GM12801 (cell line): ENCODE measurements around the gene SNED1.

Source experiments
- TF ChIP-seq, protein P1 (sequence below): IDR thresholded peaks from one replicate; pipeline ENCODE4 v1.5.1; 2011; ENCODE audit warnings: control low read depth; ENCODE audit not compliant: insufficient read length; ENCODE audit errors: extremely low read depth

SNED1 gene

DNA sequence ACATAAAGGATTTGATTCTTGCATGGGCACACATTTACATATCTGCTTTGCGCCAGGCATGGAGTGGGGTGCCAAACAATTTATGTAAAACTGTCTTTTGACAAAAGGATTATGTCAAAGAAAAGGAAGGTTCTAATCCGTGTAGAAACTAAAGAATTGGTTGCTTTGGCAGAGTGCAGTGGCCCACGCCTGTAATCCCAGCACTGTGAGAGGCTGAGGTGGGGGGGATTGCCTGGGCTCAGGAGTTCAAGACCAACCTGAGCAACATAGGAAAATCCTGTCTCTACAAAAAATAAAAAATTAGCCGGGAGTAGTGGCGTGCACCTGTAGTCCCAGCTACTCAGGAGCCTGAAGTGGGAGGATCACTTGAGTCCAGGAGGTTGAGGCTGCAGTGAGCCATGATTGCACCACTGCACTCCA is 104.8 kb downstream of the SNED1 start:
- TF ChIP-seq, protein P1, sequence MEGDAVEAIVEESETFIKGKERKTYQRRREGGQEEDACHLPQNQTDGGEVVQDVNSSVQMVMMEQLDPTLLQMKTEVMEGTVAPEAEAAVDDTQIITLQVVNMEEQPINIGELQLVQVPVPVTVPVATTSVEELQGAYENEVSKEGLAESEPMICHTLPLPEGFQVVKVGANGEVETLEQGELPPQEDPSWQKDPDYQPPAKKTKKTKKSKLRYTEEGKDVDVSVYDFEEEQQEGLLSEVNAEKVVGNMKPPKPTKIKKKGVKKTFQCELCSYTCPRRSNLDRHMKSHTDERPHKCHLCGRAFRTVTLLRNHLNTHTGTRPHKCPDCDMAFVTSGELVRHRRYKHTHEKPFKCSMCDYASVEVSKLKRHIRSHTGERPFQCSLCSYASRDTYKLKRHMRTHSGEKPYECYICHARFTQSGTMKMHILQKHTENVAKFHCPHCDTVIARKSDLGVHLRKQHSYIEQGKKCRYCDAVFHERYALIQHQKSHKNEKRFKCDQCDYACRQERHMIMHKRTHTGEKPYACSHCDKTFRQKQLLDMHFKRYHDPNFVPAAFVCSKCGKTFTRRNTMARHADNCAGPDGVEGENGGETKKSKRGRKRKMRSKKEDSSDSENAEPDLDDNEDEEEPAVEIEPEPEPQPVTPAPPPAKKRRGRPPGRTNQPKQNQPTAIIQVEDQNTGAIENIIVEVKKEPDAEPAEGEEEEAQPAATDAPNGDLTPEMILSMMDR = no peak

- TF ChIP-seq, protein P1 = no peak
Observed at GRCh38 chr2:241105641-241106040, 107.2 kb downstream of the SNED1 start.

DNA sequence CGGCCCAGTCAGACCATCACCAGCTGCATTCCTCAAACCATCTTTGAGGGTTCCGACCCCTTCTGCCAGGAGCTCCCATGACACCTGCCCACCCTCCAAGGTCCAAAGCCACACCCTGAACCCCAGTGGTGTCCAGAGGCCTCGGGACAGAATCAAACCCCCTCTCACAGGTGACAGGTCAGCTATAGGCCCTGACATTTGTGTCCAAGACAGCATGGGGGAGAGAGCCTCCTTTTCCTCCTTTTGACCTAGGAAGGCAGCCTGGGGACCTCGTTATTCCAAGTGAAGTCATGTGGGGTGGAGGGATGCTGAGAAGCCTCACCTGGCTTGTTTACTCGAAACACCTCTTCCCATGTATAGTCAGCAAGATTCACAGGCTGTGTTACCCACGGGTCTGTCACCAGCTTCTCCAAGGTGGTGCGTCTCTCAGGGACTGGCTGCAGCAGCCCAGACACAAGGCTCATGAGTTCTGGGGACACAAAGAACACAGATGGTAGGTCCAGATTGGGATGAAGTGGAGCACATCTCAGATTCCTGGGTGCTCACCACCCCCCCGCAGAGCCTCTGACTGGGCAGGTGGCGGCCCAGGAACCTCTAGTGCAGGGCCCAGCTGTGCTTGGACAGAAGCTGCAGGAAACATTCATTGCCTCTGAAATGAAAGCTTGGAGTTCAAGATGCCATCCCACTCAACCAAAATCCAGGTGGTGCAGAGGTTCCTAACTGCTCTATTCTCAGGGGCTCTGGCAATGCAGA is 108.8 kb downstream of the SNED1 start:
- TF ChIP-seq, protein P1 = no peak

DNA sequence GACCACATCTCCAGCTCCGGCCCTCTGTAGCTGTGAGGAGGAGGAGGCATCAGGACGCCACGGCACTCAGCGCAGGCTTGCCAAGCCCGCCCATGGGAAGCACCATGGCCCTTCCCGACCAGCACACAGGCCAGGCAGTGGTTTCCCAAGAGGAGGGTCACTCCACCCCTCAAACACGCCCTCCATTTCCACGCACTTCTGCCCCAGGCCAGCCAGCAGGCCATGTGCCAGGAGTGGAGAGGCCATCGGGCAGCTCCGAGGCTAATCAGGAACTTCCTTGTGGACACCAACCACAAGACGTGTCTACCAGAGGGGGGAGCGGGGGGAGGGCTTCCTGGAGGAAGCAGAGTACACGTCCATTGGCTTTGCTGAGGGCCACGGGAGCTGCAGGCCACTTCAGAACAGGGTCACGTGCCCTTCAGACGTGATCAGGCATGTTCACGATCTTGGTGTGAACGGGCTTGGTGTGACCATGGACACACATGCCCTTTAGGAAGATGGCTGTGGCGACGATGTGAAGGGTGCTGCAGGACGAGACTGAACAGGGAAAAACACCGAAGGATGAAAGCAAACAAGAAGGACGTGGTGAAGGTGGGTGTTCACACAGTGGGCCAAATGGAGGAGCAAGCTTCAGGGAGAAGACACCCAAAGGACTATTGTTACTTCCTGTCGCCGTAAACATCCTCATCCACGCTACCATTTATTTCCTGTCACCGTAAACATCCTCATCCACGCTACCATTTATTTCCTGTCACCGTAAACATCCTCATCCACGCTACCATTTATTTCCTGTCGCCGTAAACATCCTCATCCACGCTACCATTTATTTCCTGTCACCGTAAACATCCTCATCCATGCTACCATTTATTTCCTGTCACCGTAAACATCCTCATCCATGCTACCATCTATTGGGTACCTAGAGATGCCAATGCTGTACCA is 110.1 kb downstream of the SNED1 start:
- TF ChIP-seq, protein P1 = no peak

- TF ChIP-seq, protein P1 = no peak
Observed at GRCh38 chr2:241109210-241110088, 111.0 kb downstream of the SNED1 start.

- TF ChIP-seq, protein P1 = no peak
Observed at GRCh38 chr2:241110089-241110606, 111.7 kb downstream of the SNED1 start.
